Naive B cell (primary cell): ENCODE measurements around the gene PRKCSH. TPM values are rescaled to one million over a fixed set of nuclear protein-coding genes. Genes with fewer than 3 reads are reported as not detected.

ENCODE experiments used
- ATAC-seq, 2 donors: fragments of 150-1000 bp; cut with Tn5 transposase; 2 replicates each; pipeline ENCODE4 v1.10.0; 2021; ENCODE audit warnings: low read depth in 2 of 2, mild to moderate bottlenecking in 2 of 2, moderate library complexity in 2 of 2
- DNase-seq: peaks from one replicate; pipeline ENCODE4 v3.0.0; 2022
- H3K27ac Mint-ChIP-seq, 6 donors: one replicate each; pipeline ENCODE4 v1.8.0; 2020 to 2022; ENCODE audit warnings: mild to moderate bottlenecking in 6 of 6, mixed read lengths in 6 of 6, moderate library complexity in 5 of 6, inconsistent platforms in 2 of 6
- H3K27me3 Mint-ChIP-seq, 3 donors: one replicate each; pipeline ENCODE4 v1.8.0; 2021 to 2022; ENCODE audit warnings: mixed read lengths in 3 of 3, mild to moderate bottlenecking in 1 of 3
- H3K36me3 Mint-ChIP-seq, 2 donors: one replicate each; pipeline ENCODE4 v1.8.0; 2020 to 2022; ENCODE audit warnings: mixed read lengths in 2 of 2, inconsistent platforms in 1 of 2, mild to moderate bottlenecking in 1 of 2
- H3K4me1 Mint-ChIP-seq, 3 donors: one replicate each; pipeline ENCODE4 v1.8.0; 2020 to 2022; ENCODE audit warnings: mixed read lengths in 3 of 3, inconsistent platforms in 1 of 3, mild to moderate bottlenecking in 1 of 3, moderate library complexity in 1 of 3
- H3K4me3 Mint-ChIP-seq, 8 donors: one replicate each; pipeline ENCODE4 v1.8.0; 2020 to 2022; ENCODE audit warnings: mild to moderate bottlenecking in 8 of 8, mixed read lengths in 8 of 8, moderate library complexity in 8 of 8, inconsistent platforms in 2 of 8
- H3K9me3 Mint-ChIP-seq, 7 donors: one replicate each; pipeline ENCODE4 v1.8.0; 2020 to 2022; ENCODE audit warnings: mixed read lengths in 7 of 7, mild to moderate bottlenecking in 5 of 7, inconsistent platforms in 2 of 7, moderate library complexity in 1 of 7
- polyA plus RNA-seq, 6 donors: library from polyadenylated mRNA; unstranded; fragments of 300-500 nt; fragmentation: Illumina TruSeq; gene quantifications; one replicate each; pipeline ENCODE4 v1.2.3, GENCODE V29; 2021; ENCODE audit warnings: low read depth in 6 of 6

Gene PRKCSH
- polyA plus RNA-seq, 6 donors from 2014 or later, result 32.2 to 79.6 (median 46.9) TPM

GRCh38 chr19:11489378-11489777, 53.9 kb downstream of the PRKCSH start:
- Mint-ChIP-seq H3K27ac (peak overlapping the region in 1 of 6 donors; percentile 36), H3K4me1 (peaks cover 4 to 7% (median 6%) of the 10 kb centered on the region in 3 donors), H3K36me3 (peaks cover 9 to 24% of the 10 kb centered on the region in 2 donors), H3K27me3 (peaks cover 0 to 8% (median 3%) of the 10 kb centered on the region in 3 donors), H3K9me3 (no peaks in the 10 kb centered on the region), H3K4me3 (no peak overlapping the region)
- DNase-seq, result no peak
- ATAC-seq, result no peak

- Mint-ChIP-seq H3K9me3 (no peaks in the 10 kb centered on the region), H3K4me3 (peak overlapping the region in 1 of 8 donors; percentile 47), H3K27ac (no peak overlapping the region), H3K4me1 (peaks cover 2 to 7% (median 4%) of the 10 kb centered on the region in 3 donors), H3K27me3 (no peaks in the 10 kb centered on the region), H3K36me3 (peaks cover 9 to 22% of the 10 kb centered on the region in 2 donors)
- DNase-seq (no peak), ATAC-seq (no peak)
These were observed 59.3 kb downstream of the PRKCSH start for GRCh38 chr19:11494634-11495285.

- peaks cover 0 to 7% (median 6%) of the 10 kb centered on the region in 3 donors for H3K4me1 Mint-ChIP-seq
- no peaks in the 10 kb centered on the region for H3K27me3 Mint-ChIP-seq
- H3K27ac Mint-ChIP-seq, result no peak overlapping the region
- no peaks in the 10 kb centered on the region for H3K9me3 Mint-ChIP-seq
- H3K36me3 Mint-ChIP-seq, result peaks cover 10 to 18% of the 10 kb centered on the region in 2 donors
- DNase-seq, result no peak
- ATAC-seq, result no peak
- H3K4me3 Mint-ChIP-seq, result no peak overlapping the region
These were observed 60.0 kb downstream of the PRKCSH start for GRCh38 chr19:11495481-11495880.

- Mint-ChIP-seq H3K9me3 (no peaks in the 10 kb centered on the region), H3K36me3 (peaks cover 6 to 14% of the 10 kb centered on the region in 2 donors), H3K27ac (peak overlapping the region in 1 of 6 donors; percentile 85), H3K4me3 (no peak overlapping the region), H3K27me3 (no peaks in the 10 kb centered on the region), H3K4me1 (peaks cover 0 to 6% (median 3%) of the 10 kb centered on the region in 3 donors)
- DNase-seq (no peak), ATAC-seq (no peak)
These were observed 60.5 kb downstream of the PRKCSH start for GRCh38 chr19:11495885-11496284.

GRCh38 chr19:11496391-11497163, 61.1 kb downstream of the PRKCSH start:
- H3K27me3 Mint-ChIP-seq, result no peaks in the 10 kb centered on the region
- peaks cover 3 to 7% (median 4%) of the 10 kb centered on the region in 3 donors for H3K4me1 Mint-ChIP-seq
- H3K36me3 Mint-ChIP-seq, result peaks cover 4 to 10% of the 10 kb centered on the region in 2 donors
- peak overlapping the region in 2 of 6 donors; percentile 72 to 88 for H3K27ac Mint-ChIP-seq
- H3K4me3 Mint-ChIP-seq, result no peak overlapping the region
- no peaks in the 10 kb centered on the region for H3K9me3 Mint-ChIP-seq
- peak; percentile 43 for DNase-seq
- ATAC-seq, result peak; percentile 57 to 79

GRCh38 chr19:11499220-11499726, 63.8 kb downstream of the PRKCSH start:
- Mint-ChIP-seq H3K36me3 (peaks cover 4 to 10% of the 10 kb centered on the region in 2 donors), H3K4me3 (no peak overlapping the region), H3K4me1 (peaks cover 4 to 13% (median 7%) of the 10 kb centered on the region in 3 donors), H3K9me3 (no peaks in the 10 kb centered on the region), H3K27ac (no peak overlapping the region), H3K27me3 (no peaks in the 10 kb centered on the region)
- no peak for DNase-seq
- no peak for ATAC-seq

- Mint-ChIP-seq H3K9me3 (no peaks in the 10 kb centered on the region), H3K4me1 (peaks cover 10 to 20% (median 13%) of the 10 kb centered on the region in 3 donors), H3K27ac (peak overlapping the region in 1 of 6 donors; percentile 5), H3K36me3 (peaks cover 4 to 6% of the 10 kb centered on the region in 2 donors), H3K27me3 (no peaks in the 10 kb centered on the region), H3K4me3 (no peak overlapping the region)
- ATAC-seq, result no peak
- DNase-seq, result no peak
These were observed 64.5 kb downstream of the PRKCSH start for GRCh38 chr19:11499890-11500420.

Other genes starting within 250 kb of the PRKCSH start
- gene KANK2, start 238.1 kb upstream of the PRKCSH start, polyA plus RNA-seq, result under 1 TPM in 3 of 6 donors, not detected in 3; 0.09 to 0.57 (median 0.19) TPM
- gene ANGPTL8, start 196.0 kb upstream of the PRKCSH start, polyA plus RNA-seq, result not detected
- gene DOCK6, start 173.1 kb upstream of the PRKCSH start, polyA plus RNA-seq, result under 1 TPM in 5 of 6 donors, not detected in 1; 0.18 to 0.87 (median 0.31) TPM
- not detected for gene TSPAN16, start 139.5 kb upstream of the PRKCSH start, polyA plus RNA-seq
- 1 to 10 TPM; 1.9 to 5.8 (median 2.4) TPM for gene RAB3D, start 96.0 kb upstream of the PRKCSH start, polyA plus RNA-seq
- gene TMEM205, start 89.4 kb upstream of the PRKCSH start, polyA plus RNA-seq, result 100 to 1,000 TPM; 102 to 171 (median 114) TPM
- gene CCDC159, start 89.1 kb upstream of the PRKCSH start, polyA plus RNA-seq, result 10 to 100 TPM; 13.2 to 25.0 (median 16.2) TPM
- under 1 TPM in 2 of 6 donors, not detected in 4; 0.56 to 0.69 TPM for gene PLPPR2, start 80.2 kb upstream of the PRKCSH start, polyA plus RNA-seq
- 10 to 100 TPM in 1 of 6 donors, 1 to 10 TPM in 5; 6.0 to 10.2 (median 7.6) TPM for gene SWSAP1, start 61.0 kb upstream of the PRKCSH start, polyA plus RNA-seq
- 1 to 10 TPM in 5 of 6 donors, not detected in 1; 2.2 to 3.9 (median 3.6) TPM for gene EPOR, start 51.3 kb upstream of the PRKCSH start, polyA plus RNA-seq
- gene RGL3, start 16.3 kb upstream of the PRKCSH start, polyA plus RNA-seq, result under 1 TPM in 2 of 6 donors, not detected in 4; 0.40 to 0.44 TPM
- gene ODAD3, start 514 bp upstream of the PRKCSH start, polyA plus RNA-seq, result 1 to 10 TPM in 1 of 6 donors, under 1 TPM in 5; 0.21 to 1.2 (median 0.69) TPM
- gene ELAVL3, start 45.4 kb downstream of the PRKCSH start, polyA plus RNA-seq, result not detected
- gene ZNF653, start 70.2 kb downstream of the PRKCSH start, polyA plus RNA-seq, result 1 to 10 TPM in 5 of 6 donors, not detected in 1; 1.0 to 3.6 (median 1.4) TPM
- 10 to 100 TPM; 29.7 to 51.2 (median 34.5) TPM for gene ECSIT, start 93.5 kb downstream of the PRKCSH start, polyA plus RNA-seq
- under 1 TPM in 2 of 6 donors, not detected in 4; 0.65 TPM for gene CNN1, start 103.2 kb downstream of the PRKCSH start, polyA plus RNA-seq
- gene ELOF1, start 123.6 kb downstream of the PRKCSH start, polyA plus RNA-seq, result 100 to 1,000 TPM in 3 of 6 donors, 10 to 100 TPM in 3; 85.9 to 118 (median 99.2) TPM
- gene ACP5, start 142.0 kb downstream of the PRKCSH start, polyA plus RNA-seq, result 10 to 100 TPM; 17.4 to 44.2 (median 24.6) TPM
- gene ZNF627, start 161.8 kb downstream of the PRKCSH start, polyA plus RNA-seq, result 10 to 100 TPM in 5 of 6 donors, 1 to 10 TPM in 1; 9.6 to 15.8 (median 13.3) TPM